HG02642 (cell line): Measurements from ENCODE around the gene TTLL5.

Experiments used
- ATAC-seq: cut with Tn5 transposase; IDR thresholded peaks from one replicate; pipeline ENCODE4 v1.9.1; 2021; ENCODE audit warnings: mild to moderate bottlenecking; ENCODE audit not compliant: unreplicated experiment, poor library complexity

The TTLL5 gene, protein sequence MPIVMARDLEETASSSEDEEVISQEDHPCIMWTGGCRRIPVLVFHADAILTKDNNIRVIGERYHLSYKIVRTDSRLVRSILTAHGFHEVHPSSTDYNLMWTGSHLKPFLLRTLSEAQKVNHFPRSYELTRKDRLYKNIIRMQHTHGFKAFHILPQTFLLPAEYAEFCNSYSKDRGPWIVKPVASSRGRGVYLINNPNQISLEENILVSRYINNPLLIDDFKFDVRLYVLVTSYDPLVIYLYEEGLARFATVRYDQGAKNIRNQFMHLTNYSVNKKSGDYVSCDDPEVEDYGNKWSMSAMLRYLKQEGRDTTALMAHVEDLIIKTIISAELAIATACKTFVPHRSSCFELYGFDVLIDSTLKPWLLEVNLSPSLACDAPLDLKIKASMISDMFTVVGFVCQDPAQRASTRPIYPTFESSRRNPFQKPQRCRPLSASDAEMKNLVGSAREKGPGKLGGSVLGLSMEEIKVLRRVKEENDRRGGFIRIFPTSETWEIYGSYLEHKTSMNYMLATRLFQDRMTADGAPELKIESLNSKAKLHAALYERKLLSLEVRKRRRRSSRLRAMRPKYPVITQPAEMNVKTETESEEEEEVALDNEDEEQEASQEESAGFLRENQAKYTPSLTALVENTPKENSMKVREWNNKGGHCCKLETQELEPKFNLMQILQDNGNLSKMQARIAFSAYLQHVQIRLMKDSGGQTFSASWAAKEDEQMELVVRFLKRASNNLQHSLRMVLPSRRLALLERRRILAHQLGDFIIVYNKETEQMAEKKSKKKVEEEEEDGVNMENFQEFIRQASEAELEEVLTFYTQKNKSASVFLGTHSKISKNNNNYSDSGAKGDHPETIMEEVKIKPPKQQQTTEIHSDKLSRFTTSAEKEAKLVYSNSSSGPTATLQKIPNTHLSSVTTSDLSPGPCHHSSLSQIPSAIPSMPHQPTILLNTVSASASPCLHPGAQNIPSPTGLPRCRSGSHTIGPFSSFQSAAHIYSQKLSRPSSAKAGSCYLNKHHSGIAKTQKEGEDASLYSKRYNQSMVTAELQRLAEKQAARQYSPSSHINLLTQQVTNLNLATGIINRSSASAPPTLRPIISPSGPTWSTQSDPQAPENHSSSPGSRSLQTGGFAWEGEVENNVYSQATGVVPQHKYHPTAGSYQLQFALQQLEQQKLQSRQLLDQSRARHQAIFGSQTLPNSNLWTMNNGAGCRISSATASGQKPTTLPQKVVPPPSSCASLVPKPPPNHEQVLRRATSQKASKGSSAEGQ (N-terminal part only)

DNA sequence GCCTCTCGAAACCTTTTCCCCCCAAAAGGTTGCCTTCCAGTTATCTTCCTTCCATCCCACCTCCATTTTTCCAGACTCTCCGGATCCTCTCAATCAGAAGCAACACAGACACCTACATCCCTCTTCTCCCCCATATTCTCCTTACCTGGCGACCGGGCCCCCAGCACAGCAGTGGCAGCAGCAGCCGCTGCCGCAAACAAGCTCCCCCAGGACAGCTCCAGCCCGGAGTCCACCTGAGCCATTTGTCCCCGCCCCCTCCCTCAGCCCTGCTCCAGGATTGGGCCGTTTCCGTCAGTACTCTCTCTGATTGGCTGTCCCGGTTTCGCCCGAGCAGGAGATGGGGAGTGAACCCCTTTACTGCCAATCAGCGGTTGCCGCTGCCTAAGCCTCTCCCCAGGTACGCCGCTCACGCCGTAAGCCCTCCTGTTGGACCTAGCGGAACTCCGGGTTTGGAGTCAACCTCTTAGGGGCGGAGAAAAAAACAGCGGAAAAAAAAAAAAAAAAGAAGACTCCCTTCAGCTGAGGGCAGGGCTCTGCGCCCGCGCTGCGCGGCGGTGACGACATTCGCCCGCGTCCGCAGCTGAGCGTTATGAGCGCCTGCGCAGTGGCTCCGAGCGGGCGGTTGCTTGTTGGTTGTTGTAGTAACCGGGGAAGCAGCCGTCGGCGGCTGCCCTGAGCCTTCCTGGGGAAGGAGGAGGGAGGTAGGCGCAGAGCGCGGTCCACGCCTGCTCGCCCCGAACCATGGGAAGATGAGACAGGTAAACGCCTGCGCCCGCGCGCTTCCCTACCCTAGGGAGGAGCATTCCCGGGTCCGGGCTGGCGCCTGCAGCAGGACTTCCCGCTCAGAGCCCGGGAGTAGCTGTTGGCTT lies at the start of gene TTLL5, which contains the start of gene ERG28:
Gene TTLL5, plus strand, starts transcription at position 617 of the 869 bp plus-strand sequence. CDS start 1,904 bp downstream, outside the sequence.
Gene ERG28, minus strand, starts transcription at position 247 of the 869 bp plus-strand sequence. CDS start 3,374 bp downstream, outside the sequence.
- ATAC-seq: peak; percentile 97

- no peak for ATAC-seq
Observed at GRCh38 chr14:75612157-75612556, 48.9 kb upstream of the TTLL5 start.

DNA sequence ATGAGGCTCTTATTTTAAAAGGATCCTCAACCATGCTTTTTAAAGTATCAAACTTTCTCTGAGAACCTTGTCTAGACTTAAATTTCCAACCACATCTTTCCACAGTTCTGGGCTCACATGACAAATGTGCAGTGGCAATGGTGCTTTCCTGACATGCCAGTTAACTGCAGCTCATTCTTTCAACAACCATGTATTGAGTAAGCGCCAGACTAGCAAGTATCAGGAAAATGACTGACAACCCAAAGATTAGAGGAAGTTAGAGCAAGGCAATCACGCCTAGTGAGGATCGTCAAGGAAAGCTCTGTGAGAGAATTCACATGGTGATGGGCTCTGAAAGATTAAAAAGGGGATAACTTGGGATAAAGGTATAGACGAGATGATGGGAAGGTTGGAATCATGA lies 46.9 kb upstream of the TTLL5 start:
- no peak for ATAC-seq

DNA sequence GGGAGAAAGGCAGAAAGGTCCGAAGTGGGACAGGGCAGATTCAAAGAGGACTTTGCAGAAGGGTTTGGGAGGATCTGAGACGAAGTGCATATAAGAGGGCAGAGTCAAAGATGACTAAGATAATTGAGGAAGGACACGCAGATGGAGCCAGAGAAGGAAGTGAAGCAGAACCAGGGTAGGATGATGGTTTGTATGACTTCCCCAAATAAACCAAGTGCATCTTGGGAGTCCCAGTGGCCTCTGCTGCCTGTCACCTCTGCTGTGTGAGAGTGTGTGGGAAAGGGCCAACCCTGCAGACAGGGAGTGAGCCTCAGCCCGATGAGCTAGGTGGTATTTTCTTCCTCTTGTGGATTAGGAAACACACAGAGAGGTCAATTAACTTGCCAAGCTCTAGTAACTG lies 45.8 kb upstream of the TTLL5 start:
- no peak for ATAC-seq

- no peak for ATAC-seq
Observed at GRCh38 chr14:75619548-75619947, 41.5 kb upstream of the TTLL5 start.

DNA sequence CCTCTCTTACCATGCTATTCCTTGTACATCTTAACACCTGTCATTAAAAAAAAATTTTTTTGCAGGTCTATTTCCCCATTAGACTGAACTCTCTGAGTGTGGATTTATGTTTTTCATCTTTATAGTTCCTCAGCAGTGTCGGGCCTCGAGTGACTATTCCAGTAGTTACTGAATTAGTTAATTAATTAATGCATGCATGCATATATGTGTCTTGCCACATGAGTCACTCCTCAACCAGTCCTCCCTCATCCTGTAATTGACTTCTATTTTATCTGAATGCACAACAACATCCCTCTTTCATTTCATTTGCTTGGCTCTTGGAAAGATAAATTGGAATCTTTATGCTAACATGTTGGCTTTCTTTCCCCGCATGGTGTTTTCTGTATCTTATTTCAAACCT lies 36.0 kb upstream of the TTLL5 start:
- no peak for ATAC-seq

DNA sequence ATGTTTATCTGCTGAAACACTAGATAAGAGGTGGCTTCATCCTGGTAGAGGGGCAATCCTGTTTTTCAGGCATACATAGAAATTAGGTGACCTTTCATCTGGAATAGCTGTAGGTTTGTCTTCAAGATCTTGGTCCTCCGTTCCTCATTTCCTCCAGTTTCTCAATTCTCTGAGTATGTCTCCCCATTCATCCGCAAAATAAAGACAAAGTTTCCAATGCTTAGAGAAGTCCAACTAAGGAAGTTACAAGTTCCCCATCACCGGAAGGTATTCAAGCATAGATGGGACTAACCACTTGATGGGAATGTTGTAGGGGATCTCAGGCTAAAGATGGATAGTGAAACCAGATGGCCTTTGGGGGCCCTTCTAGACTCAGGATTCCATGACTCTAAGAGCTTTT lies 34.6 kb upstream of the TTLL5 start:
- ATAC-seq: no peak

GRCh38 chr14:75626863-75627262 lies 34.2 kb upstream of the TTLL5 start:
- ATAC-seq: no peak

- ATAC-seq: no peak
Observed at GRCh38 chr14:75627406-75627805, 33.6 kb upstream of the TTLL5 start.

GRCh38 chr14:75628816-75629215 lies 32.2 kb upstream of the TTLL5 start:
- no peak for ATAC-seq

GRCh38 chr14:75630695-75631452 lies 30.2 kb upstream of the TTLL5 start:
- ATAC-seq: no peak

DNA sequence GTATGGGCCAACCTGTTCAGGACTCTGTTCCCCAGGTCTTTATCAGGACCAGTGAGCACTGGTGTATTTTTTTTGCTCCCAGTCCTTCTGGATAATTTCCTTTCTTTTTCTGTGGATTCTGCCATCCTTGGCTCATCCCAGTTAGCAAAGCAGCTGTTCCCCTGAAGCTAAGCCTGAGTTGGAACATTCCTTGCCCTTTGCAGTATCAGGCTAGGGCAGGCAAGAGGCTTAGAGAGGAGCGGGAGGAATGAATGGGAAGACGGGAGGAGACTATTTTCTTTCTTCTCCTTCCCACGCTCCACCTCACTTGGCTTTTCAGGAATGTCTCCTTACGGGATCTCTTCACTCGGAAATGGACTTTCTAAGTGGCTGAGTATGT lies 29.6 kb upstream of the TTLL5 start:
- no peak for ATAC-seq

DNA sequence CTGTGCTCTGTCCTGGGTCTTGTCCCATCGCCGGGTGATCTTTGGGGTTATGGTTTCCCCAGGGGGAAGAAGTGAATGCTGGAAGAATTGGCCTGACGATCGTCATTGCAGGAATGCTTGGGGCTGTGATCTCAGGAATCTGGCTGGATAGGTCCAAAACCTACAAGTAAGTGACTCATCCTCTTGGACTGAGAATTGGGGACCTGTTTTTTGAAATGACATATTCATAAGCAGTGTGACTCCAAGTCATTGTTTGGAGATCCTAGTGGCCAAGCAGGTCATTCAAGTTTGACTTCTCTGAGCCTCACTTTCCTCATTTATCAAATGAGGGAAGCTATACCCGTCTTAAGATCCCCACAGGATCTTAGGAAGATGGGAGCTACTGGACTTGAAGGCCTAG lies 26.2 kb upstream of the TTLL5 start:
- no peak for ATAC-seq

DNA sequence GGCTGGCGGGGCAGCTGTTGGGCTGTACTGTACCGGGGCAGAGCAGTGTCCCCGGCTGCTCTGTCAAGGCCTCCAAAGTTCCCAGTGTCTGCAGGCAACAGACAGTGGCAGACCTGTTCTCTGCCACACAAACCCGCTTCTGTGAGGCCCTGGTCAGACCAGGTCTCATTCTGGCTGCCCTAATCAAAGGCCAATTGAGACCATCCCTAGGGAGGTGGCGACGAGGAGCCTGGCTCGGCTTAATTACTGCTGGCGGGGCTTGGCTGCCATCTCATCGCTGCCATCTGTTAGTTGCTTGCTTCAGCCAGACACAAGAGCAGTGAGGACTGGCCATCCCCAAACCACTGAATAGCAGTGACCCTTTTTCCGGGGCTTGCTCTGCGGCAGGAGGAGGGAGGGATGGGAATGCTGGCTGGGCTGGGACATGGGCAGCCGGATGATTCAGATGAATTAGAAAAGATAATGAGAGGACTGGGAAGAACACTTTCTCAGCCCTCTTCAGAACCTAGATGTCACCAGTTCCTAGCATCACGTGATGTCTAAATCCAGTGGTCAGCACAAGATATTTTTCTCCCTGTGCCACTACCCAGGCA lies 24.9 kb upstream of the TTLL5 start:
- no peak for ATAC-seq

GRCh38 chr14:75640876-75641275 lies 20.2 kb upstream of the TTLL5 start:
- no peak for ATAC-seq

DNA sequence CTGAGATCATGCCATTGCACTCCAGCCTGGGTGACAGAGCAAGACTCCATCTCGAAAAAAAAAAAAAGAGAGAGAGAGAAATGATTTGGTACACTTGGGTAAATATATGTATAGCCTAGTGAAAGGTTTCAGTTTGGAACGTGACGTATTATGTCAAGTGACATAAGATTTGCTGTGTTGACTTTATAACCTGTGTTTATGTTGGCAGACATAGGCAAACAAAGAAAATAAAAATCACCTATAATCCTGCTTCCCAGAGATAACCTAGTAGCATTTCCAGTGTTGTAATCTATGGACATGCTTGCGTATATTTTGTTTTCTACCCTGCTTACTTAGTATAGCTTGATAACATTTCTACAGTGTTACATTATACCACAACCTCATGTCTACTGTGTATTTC lies 17.1 kb upstream of the TTLL5 start:
- ATAC-seq: no peak

GRCh38 chr14:75645056-75645455 lies 16.0 kb upstream of the TTLL5 start:
- ATAC-seq: no peak

- no peak for ATAC-seq
Observed at GRCh38 chr14:75646762-75647161, 14.3 kb upstream of the TTLL5 start.

DNA sequence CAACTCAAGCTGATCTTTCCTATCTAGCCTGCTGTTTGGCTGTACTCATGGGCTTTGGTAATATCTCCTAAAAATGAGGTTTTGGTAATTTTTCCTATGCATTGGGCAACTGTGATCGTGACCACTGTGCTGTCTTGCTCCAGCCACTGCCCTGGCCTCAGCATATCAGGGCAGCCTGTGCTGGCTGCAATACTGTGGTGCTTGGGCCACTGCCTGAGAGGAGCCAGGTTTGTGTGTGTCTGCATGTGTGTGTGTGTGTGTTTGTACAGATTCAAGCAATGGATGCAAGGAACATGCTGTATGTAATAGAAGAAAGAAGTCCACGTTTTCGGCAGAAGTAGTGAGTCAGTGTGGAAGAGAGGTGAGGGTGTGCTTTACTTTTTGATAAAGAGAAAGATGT lies 13.4 kb upstream of the TTLL5 start:
- no peak for ATAC-seq
